Measurements from ENCODE around the gene MEF2A.

Gene MEF2A

GRCh38 chr15:99606646-99607045 lies 40.9 kb downstream of the MEF2A start:
- no peak for DNase-seq

GRCh38 chr15:99613481-99613880 lies 47.7 kb downstream of the MEF2A start:
- DNase-seq, result no peak

GRCh38 chr15:99613887-99614647 lies 48.3 kb downstream of the MEF2A start:
- DNase-seq, result no peak

- DNase-seq, result no peak
Observed at GRCh38 chr15:99614749-99615288, 49.0 kb downstream of the MEF2A start.

GRCh38 chr15:99615460-99615859 lies 49.7 kb downstream of the MEF2A start:
- no peak for DNase-seq

- DNase-seq, result no peak
Observed at GRCh38 chr15:99616129-99616528, 50.3 kb downstream of the MEF2A start.

GRCh38 chr15:99616773-99617342 lies 51.1 kb downstream of the MEF2A start:
- DNase-seq, result no peak

GRCh38 chr15:99618941-99619411 lies 53.2 kb downstream of the MEF2A start:
- no peak for DNase-seq

GRCh38 chr15:99619712-99620111 lies 53.9 kb downstream of the MEF2A start:
- DNase-seq, result no peak

GRCh38 chr15:99620178-99620577 lies 54.4 kb downstream of the MEF2A start:
- no peak for DNase-seq

GRCh38 chr15:99621767-99622166 lies 56.0 kb downstream of the MEF2A start:
- DNase-seq, result no peak

- no peak for DNase-seq
Observed at GRCh38 chr15:99628374-99629001, 62.7 kb downstream of the MEF2A start.

GRCh38 chr15:99630607-99631131 lies 64.9 kb downstream of the MEF2A start:
- no peak for DNase-seq

- DNase-seq, result no peak
Observed at GRCh38 chr15:99631255-99631654, 65.5 kb downstream of the MEF2A start.

GRCh38 chr15:99632521-99632920 lies 66.7 kb downstream of the MEF2A start:
- DNase-seq, result no peak

GRCh38 chr15:99633655-99634054 lies 67.9 kb downstream of the MEF2A start:
- DNase-seq, result no peak

GRCh38 chr15:99634576-99634975 lies 68.8 kb downstream of the MEF2A start:
- no peak for DNase-seq

- DNase-seq, result no peak
Observed at GRCh38 chr15:99635145-99635544, 69.4 kb downstream of the MEF2A start.

GRCh38 chr15:99635794-99636193 lies 70.0 kb downstream of the MEF2A start:
- DNase-seq, result no peak

- no peak for DNase-seq
Observed at GRCh38 chr15:99644913-99645542, 79.2 kb downstream of the MEF2A start.

- DNase-seq, result no peak
Observed at GRCh38 chr15:99645543-99645935, 79.8 kb downstream of the MEF2A start.

GRCh38 chr15:99645951-99646350 lies 80.2 kb downstream of the MEF2A start:
- DNase-seq, result no peak
